Smooth muscle cell of bladder (primary cell): ENCODE results near the gene ZNF680. TPM values are rescaled to one million over a fixed set of nuclear protein-coding genes. Genes with fewer than 3 reads are reported as not detected.

ENCODE experiments used
- total RNA-seq: library from RNA; depleted of rRNA; stranded (reverse); fragments of >200 nt; gene quantifications from 2 replicates; pipeline ENCODE4 v1.2.3, GENCODE V29; 2014

ZNF680 gene
- 5.8 and 6.5 TPM in 2 replicates for total RNA-seq

DNA sequence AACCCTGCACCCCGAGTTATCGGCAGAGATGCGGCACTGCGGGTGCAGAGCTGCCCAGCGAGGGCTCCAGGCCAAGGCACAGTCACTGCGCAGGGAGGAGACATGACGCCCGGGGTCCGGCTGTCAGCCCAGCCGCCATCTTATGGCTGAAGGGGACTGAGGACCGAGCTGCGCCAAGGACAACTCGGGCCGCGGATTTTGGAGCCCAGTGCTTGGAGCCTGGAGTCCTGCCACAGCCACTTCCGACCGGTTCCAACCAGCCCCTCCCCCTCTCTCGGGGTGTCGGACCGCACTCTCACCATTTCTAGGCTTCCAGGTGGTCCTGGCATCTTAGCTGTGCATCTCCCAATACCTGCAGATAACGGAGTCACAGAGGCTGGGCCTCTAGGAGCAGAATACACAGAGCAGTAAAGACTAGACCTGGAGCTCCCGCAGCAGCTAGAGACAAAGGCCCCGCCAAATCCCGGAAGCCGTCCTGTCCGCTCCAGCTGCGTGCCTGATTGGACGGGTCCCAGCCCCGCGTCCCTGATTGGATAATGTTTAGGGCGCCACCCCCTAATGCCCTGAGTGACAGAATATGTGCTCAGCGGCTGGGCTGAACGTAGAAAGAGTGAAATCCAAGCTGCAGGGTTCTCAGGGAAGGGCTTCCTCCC, at the start of gene ZNF680:
TSS of gene ZNF680 (minus strand) at position 446 of the 653 bp plus-strand sequence. CDS start at position 329, 117 bp downstream.

Other genes starting within 250 kb of the ZNF680 start
- 5.5 and 6.9 TPM in 2 replicates for gene ZNF736, start 249.1 kb downstream of the ZNF680 start, total RNA-seq
- 0.92 and 1.3 TPM in 2 replicates for gene ZNF107, start 103.1 kb upstream of the ZNF680 start, total RNA-seq
- gene ZNF138, start 231.4 kb upstream of the ZNF680 start, total RNA-seq = 3.0 and 3.4 TPM in 2 replicates